Activated naive CD4-positive, alpha-beta T cell treated with anti-CD3 and anti-CD28 coated beads for 36 hours (primary cell): ENCODE data around the gene TMEM144. TPM values are rescaled to one million over a fixed set of nuclear protein-coding genes. Genes with fewer than 3 reads are reported as not detected.
"Not testable (repeated sequence)": the region's sequence is repeated elsewhere in the genome, so short reads cannot be mapped to it uniquely, and the experiment has no call there.

Experiments used
- CTCF ChIA-PET: fragments of 350-600 bp; sonication (Branson Sonifier 250); formaldehyde crosslinking; loops from one replicate; lab custom pipeline; 2021; ENCODE audit warnings: antibody characterized with exemption; lab: Charles Lee
- DNase-seq: peaks from one replicate; pipeline ENCODE4 v3.0.0-alpha.2; 2020
- H3K27ac Mint-ChIP-seq: one replicate; pipeline ENCODE4 v1.8.0; 2021; ENCODE audit warnings: mild to moderate bottlenecking, mixed read lengths
- H3K27me3 Mint-ChIP-seq: one replicate; pipeline ENCODE4 v1.8.0; 2021; ENCODE audit warnings: low read depth, mixed read lengths
- H3K36me3 Mint-ChIP-seq: one replicate; pipeline ENCODE4 v1.8.0; 2021; ENCODE audit warnings: low read depth, mixed read lengths
- H3K4me1 Mint-ChIP-seq: one replicate; pipeline ENCODE4 v1.8.0; 2021; ENCODE audit warnings: low read depth, mixed read lengths
- H3K4me3 Mint-ChIP-seq: one replicate; pipeline ENCODE4 v1.8.0; 2021; ENCODE audit warnings: mild to moderate bottlenecking, moderate library complexity, mixed read lengths
- H3K9me3 Mint-ChIP-seq: one replicate; pipeline ENCODE4 v1.8.0; 2021; ENCODE audit warnings: mixed read lengths
- intact Hi-C: fragments of 100-400 bp; cut with micrococcal nuclease; formaldehyde crosslinking; loops from one replicate; pipeline ENCODE4 v1.15.1; 2023
- total RNA-seq, 2 experiments: library from RNA; stranded (reverse); gene quantifications; one replicate each; pipeline ENCODE4 v1.2.3, GENCODE V29; 2021

TMEM144 gene
- total RNA-seq, 2 experiments from 2014 or later = 0.31 TPM; not detected in 1

DNA sequence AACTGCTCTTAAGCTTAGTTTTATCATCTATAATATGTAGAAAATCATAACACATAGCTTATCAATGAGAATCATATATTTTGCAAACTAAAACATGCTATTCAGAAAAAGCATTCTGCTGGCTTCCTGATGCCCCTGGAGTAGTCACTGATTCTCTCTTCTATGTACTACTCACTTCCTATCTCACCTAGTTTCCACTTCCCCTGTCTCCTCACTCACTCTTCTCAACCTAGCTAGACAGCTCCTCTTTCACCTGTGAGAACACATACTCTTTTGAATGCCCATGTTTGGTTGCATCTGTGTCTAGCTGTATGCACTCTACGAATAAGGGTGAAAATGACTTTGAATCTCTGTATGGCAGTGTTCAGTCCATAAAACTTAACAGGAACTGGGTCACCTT lies 9.3 kb downstream of the TMEM144 start:
- Mint-ChIP-seq H3K4me1 (no peaks in the 10 kb centered on the region), H3K36me3 (no peaks in the 10 kb centered on the region), H3K27ac (no peak overlapping the region), H3K4me3 (no peak overlapping the region), H3K27me3 (peaks cover 4% of the 10 kb centered on the region), H3K9me3 (no peaks in the 10 kb centered on the region)
- CTCF ChIA-PET = interaction anchor here (0.8 kb wide), 1 partner anchor 33 kb away, joined by 3 read pairs; no protein-coding TSS in a partner anchor
- no peak for DNase-seq
- intact Hi-C loops = no loop called here

DNA sequence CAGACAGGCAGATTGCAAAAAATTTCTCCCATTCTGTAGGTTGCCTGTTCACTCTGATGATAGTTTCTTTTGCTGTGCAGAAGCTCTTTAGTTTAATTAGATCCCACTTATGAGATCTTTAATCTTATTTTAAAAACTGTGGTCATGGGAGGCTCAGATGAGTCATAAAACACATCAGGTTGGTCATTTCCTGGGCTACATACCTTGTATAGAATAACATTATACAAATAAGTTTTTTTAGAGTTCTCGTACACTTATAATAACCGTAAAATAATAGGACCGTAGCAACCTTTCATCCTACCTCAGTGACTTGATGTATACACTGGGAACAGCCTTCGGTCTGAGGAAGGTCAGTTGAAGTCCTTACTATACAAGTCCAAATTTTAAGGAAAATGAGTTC lies 14.0 kb downstream of the TMEM144 start:
- H3K36me3 Mint-ChIP-seq, CTCF ChIA-PET, H3K4me3 Mint-ChIP-seq, intact Hi-C loops, H3K27ac Mint-ChIP-seq, H3K27me3 Mint-ChIP-seq, H3K9me3 Mint-ChIP-seq, DNase-seq, H3K4me1 Mint-ChIP-seq: not testable (repeated sequence)

DNA sequence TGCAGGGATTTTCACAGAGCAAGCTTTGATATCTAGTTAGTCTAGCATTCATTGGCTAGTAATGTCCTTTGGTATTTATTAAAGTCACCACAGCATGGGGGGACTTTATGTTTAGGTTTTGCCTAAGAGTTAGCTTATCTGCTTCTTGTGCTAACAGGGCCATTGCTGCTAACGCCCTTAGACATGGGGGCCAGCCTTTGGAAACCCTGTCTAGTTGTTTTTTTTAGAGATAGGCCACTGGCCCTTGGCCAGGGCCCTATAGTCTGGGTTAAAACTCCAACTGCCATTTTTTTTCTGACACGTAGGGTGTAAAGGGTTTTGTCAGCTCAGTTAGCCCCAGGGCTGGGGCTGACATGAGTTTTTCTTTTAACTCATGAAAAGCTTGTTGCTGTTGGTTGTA lies 14.7 kb downstream of the TMEM144 start:
- H3K27ac Mint-ChIP-seq, CTCF ChIA-PET, H3K27me3 Mint-ChIP-seq, H3K9me3 Mint-ChIP-seq, H3K4me1 Mint-ChIP-seq, H3K4me3 Mint-ChIP-seq, DNase-seq, intact Hi-C loops, H3K36me3 Mint-ChIP-seq: not testable (repeated sequence)

DNA sequence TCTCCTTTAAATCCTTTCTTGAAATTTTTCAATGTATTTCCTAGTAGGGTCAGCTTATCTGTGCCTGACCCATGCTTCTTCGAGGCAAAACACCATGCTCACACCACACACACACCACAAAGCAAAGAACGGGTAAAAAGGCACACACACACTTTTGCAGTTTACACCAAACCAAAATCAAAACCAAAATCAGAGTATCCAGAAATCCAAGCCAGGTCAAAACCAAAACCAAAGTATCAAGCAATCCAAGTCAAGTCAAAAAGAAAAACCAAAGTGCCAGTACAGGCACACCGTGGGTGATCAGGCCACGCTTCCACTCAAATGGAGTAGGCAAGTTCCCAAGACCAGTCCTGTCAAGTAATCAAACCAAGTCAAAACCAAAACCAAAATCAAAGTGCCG lies 17.6 kb downstream of the TMEM144 start:
- H3K27ac Mint-ChIP-seq, H3K4me3 Mint-ChIP-seq, H3K36me3 Mint-ChIP-seq, DNase-seq, H3K27me3 Mint-ChIP-seq, H3K4me1 Mint-ChIP-seq, intact Hi-C loops, H3K9me3 Mint-ChIP-seq: not testable (repeated sequence)
- CTCF ChIA-PET = interaction anchor here (0.7 kb wide), 1 partner anchor 56 kb away, joined by 3 read pairs; no protein-coding TSS in a partner anchor

DNA sequence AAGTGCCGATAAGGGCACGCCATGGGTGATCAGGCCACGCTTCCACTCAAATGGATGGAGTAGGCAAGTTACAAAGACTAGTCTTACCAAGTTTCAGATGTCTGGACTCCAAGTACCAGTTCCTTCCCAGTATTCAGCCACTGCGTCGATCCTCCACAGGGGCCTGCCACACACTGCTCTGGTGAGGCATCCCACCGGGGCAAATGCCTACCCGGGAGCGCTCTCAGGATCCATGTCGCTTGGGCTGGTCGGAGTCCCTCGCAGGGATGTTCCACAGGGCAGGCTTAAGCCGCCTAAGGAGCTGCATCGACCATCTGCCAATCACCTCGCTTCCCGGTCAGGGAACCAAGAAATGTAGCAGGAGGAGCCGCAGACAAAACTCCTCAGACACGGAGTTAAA lies 18.1 kb downstream of the TMEM144 start:
- H3K9me3 Mint-ChIP-seq, H3K27ac Mint-ChIP-seq, CTCF ChIA-PET, DNase-seq, H3K36me3 Mint-ChIP-seq, H3K4me1 Mint-ChIP-seq, intact Hi-C loops, H3K27me3 Mint-ChIP-seq, H3K4me3 Mint-ChIP-seq: not testable (repeated sequence)

DNA sequence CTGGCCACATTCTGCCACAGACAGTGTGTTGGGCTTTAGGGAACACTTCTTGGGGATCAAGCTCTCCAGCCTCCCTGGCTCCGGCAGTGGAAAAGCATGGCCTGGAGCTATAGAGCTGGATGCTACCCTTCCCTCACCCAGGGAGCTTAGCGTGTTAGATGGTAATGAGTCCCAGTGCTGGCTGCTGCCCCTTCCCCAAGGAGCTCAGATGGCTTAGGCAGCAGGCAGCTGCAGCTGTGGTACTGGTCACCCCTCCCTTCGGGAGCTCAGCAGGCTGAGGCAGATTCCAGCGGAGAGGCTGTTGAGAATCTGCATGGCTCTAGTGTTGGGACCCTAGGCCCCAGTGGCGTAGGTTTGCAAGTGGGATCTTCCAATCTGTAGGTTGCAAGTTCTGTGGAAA lies 19.5 kb downstream of the TMEM144 start:
- no peak overlapping the region for H3K4me3 Mint-ChIP-seq
- CTCF ChIA-PET = no interaction called here
- no peaks in the 10 kb centered on the region for H3K27me3 Mint-ChIP-seq
- no peaks in the 10 kb centered on the region for H3K9me3 Mint-ChIP-seq
- no peak overlapping the region for H3K27ac Mint-ChIP-seq
- no peaks in the 10 kb centered on the region for H3K4me1 Mint-ChIP-seq
- intact Hi-C loops = no loop called here
- no peaks in the 10 kb centered on the region for H3K36me3 Mint-ChIP-seq
- DNase-seq = no peak

DNA sequence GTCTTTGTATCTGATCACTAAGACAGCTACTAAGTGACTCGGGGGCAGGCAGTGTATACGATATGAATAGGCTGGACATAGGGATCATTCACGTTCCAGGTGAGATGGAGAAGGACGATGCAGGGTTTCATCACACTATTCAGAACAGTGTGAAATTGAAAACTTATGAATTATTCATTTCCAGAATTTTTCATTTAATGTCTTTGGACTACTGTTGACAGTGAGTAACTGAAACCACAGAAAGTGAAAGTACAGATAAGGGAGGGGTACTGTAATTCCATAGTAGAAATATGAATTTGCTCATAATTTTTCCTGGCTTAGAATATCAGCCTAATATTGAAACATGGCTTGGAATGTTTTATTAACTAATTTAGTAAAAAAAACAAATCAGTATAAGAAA lies 24.4 kb downstream of the TMEM144 start:
- H3K4me1 Mint-ChIP-seq = no peaks in the 10 kb centered on the region
- no peaks in the 10 kb centered on the region for H3K9me3 Mint-ChIP-seq
- CTCF ChIA-PET = interaction anchor here (0.6 kb wide), 1 partner anchor 261 kb away, joined by 4 read pairs; no protein-coding TSS in a partner anchor
- no peak for DNase-seq
- H3K27me3 Mint-ChIP-seq = no peaks in the 10 kb centered on the region
- H3K36me3 Mint-ChIP-seq = no peaks in the 10 kb centered on the region
- no peak overlapping the region for H3K4me3 Mint-ChIP-seq
- no peak overlapping the region for H3K27ac Mint-ChIP-seq
- intact Hi-C loops = no loop called here

DNA sequence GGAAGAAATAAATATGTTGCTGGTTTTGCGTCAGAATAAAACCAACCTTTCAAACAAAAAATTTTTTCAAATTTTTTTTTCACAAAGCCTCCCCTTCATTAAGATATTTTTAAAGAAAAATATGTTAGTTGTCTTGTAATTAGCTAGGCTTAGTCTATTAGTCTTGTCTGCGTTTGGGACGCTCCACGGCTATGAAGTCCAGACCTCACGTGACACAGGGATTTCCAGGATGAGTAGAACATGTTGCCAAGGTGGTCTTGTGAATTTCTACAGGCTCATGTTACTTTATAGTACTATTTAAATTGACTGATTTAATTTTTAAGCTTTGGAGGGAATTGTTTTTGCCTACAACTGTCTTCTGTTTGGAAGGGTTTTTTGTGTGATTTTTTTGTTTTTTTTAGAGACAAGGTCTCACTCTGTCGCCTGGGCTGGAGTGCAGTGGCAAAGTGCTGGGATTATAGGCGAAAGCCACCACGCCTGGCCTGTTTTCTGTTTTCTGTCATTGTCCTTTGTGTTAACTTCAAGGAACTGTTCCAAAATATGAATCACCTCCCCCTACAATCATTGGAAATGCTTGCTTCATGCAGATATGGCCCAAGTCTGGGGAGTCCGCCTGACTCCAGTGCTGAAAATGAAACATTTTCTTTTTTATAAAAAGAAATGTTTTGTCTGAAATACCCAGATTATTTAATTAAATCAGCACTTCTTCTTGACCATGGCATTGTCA lies 26.2 kb downstream of the TMEM144 start:
- Mint-ChIP-seq H3K27me3 (no peaks in the 10 kb centered on the region), H3K36me3 (no peaks in the 10 kb centered on the region), H3K27ac (no peak overlapping the region)

DNA sequence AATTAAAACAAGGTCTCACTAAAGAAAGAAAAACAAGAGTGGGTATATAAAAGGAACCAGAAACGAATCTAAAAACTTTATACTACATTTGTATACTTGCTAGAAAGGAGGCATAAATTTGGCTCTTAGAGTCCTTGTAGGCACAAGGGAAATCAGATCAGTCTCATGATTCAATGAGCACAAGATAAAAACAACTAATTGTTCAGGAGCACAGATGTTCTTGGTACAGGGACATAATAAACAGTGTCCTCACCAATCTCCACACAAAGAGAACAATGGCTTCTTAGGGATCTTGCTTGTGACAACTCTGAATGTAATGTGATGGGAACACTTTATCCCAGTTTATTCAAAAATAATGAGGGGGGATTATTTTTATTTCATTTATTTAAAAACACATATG lies 28.3 kb downstream of the TMEM144 start:
- no peak for DNase-seq
- no peaks in the 10 kb centered on the region for H3K27me3 Mint-ChIP-seq
- no peaks in the 10 kb centered on the region for H3K4me1 Mint-ChIP-seq
- H3K9me3 Mint-ChIP-seq = no peaks in the 10 kb centered on the region
- no peaks in the 10 kb centered on the region for H3K36me3 Mint-ChIP-seq
- no peak overlapping the region for H3K4me3 Mint-ChIP-seq
- intact Hi-C loops = no loop called here
- CTCF ChIA-PET = no interaction called here
- H3K27ac Mint-ChIP-seq = no peak overlapping the region

More for the DNA sequence above, 26.2 kb downstream of the TMEM144 start:
- no peaks in the 10 kb centered on the region for H3K9me3 Mint-ChIP-seq
- no peak for DNase-seq
- no peak overlapping the region for H3K4me3 Mint-ChIP-seq
- intact Hi-C loops = no loop called here
- H3K4me1 Mint-ChIP-seq = no peaks in the 10 kb centered on the region
- CTCF ChIA-PET = no interaction called here

DNA sequence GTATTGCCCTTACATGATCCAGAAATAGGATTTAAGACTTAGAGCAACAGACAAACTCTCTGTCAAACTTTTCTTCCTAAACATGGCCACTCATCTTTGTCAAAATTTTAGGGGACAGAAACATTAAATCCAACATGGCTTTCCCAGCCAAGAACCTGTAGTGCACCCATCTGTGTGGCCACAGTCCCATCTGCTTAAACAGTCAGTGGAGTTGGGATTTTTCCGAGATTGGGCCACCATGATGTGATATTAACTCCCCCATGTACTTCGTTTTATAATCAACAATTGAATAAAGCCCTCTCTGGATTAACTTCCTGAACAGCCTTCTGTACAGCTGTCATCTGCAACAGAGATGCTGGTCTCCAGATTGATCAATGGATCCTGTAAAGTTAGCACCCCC lies 28.9 kb downstream of the TMEM144 start:
- no peaks in the 10 kb centered on the region for H3K27me3 Mint-ChIP-seq
- H3K36me3 Mint-ChIP-seq = no peaks in the 10 kb centered on the region
- CTCF ChIA-PET = interaction anchor here (0.6 kb wide), 1 partner anchor 104 kb away, joined by 3 read pairs; no protein-coding TSS in a partner anchor

DNA sequence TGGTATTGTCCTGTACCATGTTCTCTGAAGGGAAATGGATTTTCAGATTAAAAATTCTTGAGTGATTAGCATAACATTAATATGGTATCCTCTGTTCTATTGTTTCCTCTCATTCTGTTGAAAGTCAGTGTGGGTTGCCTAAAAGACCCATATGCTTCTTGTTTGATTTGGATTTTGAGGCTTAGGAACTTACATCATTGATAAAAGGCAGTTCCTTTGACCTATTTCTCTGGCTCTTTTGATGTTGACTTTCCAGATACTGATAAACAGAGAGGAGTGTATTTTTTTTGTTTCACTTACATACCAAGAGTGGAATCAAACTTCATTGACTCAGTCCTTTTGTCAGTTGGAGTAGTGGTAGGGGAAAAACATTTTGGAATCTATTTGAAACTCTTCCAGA lies 32.8 kb downstream of the TMEM144 start:
- no peak overlapping the region for H3K27ac Mint-ChIP-seq
- DNase-seq = no peak
- intact Hi-C loops = no loop called here
- no peaks in the 10 kb centered on the region for H3K36me3 Mint-ChIP-seq
- no peak overlapping the region for H3K4me3 Mint-ChIP-seq
- H3K9me3 Mint-ChIP-seq = no peaks in the 10 kb centered on the region
- H3K4me1 Mint-ChIP-seq = no peaks in the 10 kb centered on the region
- peaks cover 2% of the 10 kb centered on the region for H3K27me3 Mint-ChIP-seq
- CTCF ChIA-PET = interaction anchor here (1.0 kb wide), 1 partner anchor 10 kb away, joined by 3 read pairs; no protein-coding TSS in a partner anchor

More for the DNA sequence above, 28.9 kb downstream of the TMEM144 start:
- Mint-ChIP-seq H3K4me3 (no peak overlapping the region), H3K4me1 (no peaks in the 10 kb centered on the region), H3K9me3 (no peaks in the 10 kb centered on the region), H3K27ac (no peak overlapping the region)
- no peak for DNase-seq
- intact Hi-C loops = no loop called here

DNA sequence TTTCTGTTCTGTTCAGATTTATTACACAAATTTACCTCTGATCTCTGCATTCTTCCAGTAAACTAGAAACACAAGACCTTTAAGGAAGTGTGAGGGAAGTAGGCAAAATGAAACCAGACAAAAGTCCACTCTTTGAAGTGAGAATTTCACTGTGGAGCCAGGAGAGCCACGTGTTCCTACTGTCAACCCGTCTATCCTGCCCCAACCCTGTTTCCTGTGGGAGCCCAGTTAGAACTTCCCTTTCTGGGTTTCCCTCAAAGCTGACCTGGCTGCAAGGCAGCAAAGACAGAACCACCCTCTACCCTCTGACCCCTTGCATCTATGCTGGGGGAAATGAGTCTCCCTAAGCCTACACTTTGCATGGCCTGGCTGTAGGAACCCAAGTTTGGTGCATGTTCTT lies 40.0 kb downstream of the TMEM144 start:
- H3K4me1 Mint-ChIP-seq = peaks cover 7% of the 10 kb centered on the region
- no peak overlapping the region for H3K27ac Mint-ChIP-seq
- H3K4me3 Mint-ChIP-seq = no peak overlapping the region
- H3K9me3 Mint-ChIP-seq = no peaks in the 10 kb centered on the region
- peaks cover 18% of the 10 kb centered on the region for H3K27me3 Mint-ChIP-seq
- intact Hi-C loops = loop anchor here (5.0 to 10.0 kb wide), 2 partner anchors 78 to 924 kb away; partner anchors contain the start of gene GASK1B
- no peak for DNase-seq
- CTCF ChIA-PET = no interaction called here
- H3K36me3 Mint-ChIP-seq = no peaks in the 10 kb centered on the region
